Measurements from ENCODE around the gene SCYGR8.
"Not testable (repeated sequence)": the region's sequence is repeated elsewhere in the genome, so short reads cannot be mapped to it uniquely, and the experiment has no call there.

Gene SCYGR8

GRCh38 chr2:227728035-227728434 is 17.7 kb upstream of the SCYGR8 start, which contains the start of gene SCYGR7:
Gene SCYGR7, plus strand, starts transcription at chr2:227728335. Its CDS starts 0 bp downstream, at chr2:227728335.
- Mint-ChIP-seq H3K4me3 (no peak within 1 kb of the TSS), H3K4me1 (ENCODE audit: low read depth) (no peaks in the 10 kb centered on the region), H3K27me3 (peaks cover 13% of the 10 kb centered on the region), H3K36me3 (ENCODE audit: low read depth) (no peaks in the 10 kb centered on the region), H3K27ac (no peak within 1 kb of the TSS), H3K9me3 (no peaks in the 10 kb centered on the region)

DNA sequence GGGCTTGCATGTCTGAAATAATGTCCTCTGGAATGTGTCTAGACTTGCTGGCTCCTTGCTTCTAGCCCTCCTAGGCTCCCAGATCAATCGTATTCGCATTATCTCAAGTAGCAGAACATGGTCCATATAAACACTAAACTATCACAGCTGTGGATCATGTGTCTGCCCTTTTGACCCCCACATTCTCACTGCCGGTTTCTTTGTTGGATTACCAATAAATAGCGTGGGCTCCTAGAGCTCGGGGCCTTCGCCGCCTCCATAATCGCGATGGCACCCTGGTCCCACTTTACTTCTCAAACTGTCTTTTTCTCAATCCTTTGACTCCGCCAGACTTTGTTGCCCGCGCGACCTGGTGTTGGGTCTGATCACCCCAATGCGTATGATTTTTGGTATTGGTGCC is 6.3 kb upstream of the SCYGR8 start:
- Mint-ChIP-seq H3K27ac (no peak overlapping the region), H3K9me3 (no peaks in the 10 kb centered on the region)

DNA sequence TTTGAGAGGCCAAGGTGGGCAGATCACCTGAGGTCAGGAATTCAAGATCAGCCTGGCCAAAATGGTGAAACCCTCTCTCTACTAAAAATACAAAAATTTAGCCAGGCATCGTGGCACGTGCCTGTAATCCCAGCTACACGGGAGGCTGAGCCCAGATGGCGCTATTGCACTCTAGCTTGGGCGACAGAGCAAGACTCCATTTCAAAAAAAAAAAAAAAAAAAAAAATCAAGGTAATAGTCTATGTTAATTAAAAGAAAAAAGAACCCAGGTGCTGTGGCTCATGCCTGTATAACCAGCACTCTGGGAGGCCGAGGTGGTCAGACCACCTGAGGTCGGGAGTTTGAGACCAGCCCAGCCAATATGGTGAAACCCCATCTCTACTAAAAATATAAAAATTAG is 5.0 kb upstream of the SCYGR8 start:
- not testable (repeated sequence) for H3K27ac Mint-ChIP-seq; H3K9me3 Mint-ChIP-seq; H3K4me1 Mint-ChIP-seq (ENCODE audit: low read depth); H3K36me3 Mint-ChIP-seq (ENCODE audit: low read depth); H3K4me3 Mint-ChIP-seq; H3K27me3 Mint-ChIP-seq

More for the DNA sequence above, 6.3 kb upstream of the SCYGR8 start:
- Mint-ChIP-seq H3K36me3 (ENCODE audit: low read depth) (no peaks in the 10 kb centered on the region), H3K27me3 (peaks cover 7% of the 10 kb centered on the region), H3K4me3 (no peak overlapping the region), H3K4me1 (ENCODE audit: low read depth) (no peaks in the 10 kb centered on the region)

DNA sequence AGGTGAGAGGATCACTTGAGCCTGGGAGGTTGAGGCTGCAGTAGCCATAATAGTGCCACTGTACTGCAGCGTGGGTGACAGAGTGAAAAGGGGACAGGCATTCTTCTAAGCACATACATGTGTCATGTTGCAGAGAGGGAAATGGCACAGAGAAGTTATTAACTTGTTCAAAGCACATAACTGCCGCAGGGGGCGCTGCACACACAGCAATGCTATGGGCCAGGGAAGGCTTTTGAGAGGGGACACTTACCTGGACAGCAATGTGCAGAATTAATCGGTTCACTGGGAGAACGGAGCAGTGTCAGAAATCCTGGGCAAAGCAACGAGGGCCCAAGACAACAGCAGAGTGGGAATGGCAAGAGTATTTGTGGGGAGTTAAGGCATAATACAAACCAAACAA is 2.4 kb downstream of the SCYGR8 start:
- no peak overlapping the region for H3K4me3 Mint-ChIP-seq
- H3K27me3 Mint-ChIP-seq = peaks cover 4% of the 10 kb centered on the region
- H3K36me3 Mint-ChIP-seq (ENCODE audit: low read depth) = no peaks in the 10 kb centered on the region
- no peak overlapping the region for H3K27ac Mint-ChIP-seq
- H3K9me3 Mint-ChIP-seq = no peaks in the 10 kb centered on the region
- no peaks in the 10 kb centered on the region for H3K4me1 Mint-ChIP-seq (ENCODE audit: low read depth)

DNA sequence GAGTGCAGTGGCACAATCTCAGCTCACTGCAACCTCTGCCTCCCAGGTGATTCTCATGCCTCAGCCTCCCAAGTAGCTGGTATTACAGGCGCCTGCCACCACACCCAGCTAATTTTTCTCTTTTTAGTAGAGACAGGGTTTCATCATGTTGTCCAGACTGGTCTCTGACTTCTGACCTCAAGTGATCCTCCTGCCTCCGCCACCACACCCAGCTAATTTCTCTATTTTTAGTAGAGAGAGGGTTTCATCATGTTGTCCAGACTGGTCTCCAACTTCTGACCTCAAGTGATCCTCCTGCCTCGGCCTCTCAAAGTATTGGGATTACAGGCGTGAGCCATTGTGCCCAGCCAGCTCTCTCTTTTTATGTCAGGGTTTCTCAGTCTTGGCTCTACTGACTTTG is 10.6 kb downstream of the SCYGR8 start:
- not testable (repeated sequence) for H3K27me3 Mint-ChIP-seq; H3K36me3 Mint-ChIP-seq (ENCODE audit: low read depth); H3K4me3 Mint-ChIP-seq; H3K4me1 Mint-ChIP-seq (ENCODE audit: low read depth); H3K9me3 Mint-ChIP-seq; H3K27ac Mint-ChIP-seq

- H3K36me3 Mint-ChIP-seq (ENCODE audit: low read depth) = no peaks in the 10 kb centered on the region
- no peak overlapping the region for H3K4me3 Mint-ChIP-seq
- peaks cover 5% of the 10 kb centered on the region for H3K27me3 Mint-ChIP-seq
- H3K4me1 Mint-ChIP-seq (ENCODE audit: low read depth) = no peaks in the 10 kb centered on the region
- no peaks in the 10 kb centered on the region for H3K9me3 Mint-ChIP-seq
- no peak overlapping the region for H3K27ac Mint-ChIP-seq
These were observed 13.9 kb downstream of the SCYGR8 start for GRCh38 chr2:227759411-227760118.

DNA sequence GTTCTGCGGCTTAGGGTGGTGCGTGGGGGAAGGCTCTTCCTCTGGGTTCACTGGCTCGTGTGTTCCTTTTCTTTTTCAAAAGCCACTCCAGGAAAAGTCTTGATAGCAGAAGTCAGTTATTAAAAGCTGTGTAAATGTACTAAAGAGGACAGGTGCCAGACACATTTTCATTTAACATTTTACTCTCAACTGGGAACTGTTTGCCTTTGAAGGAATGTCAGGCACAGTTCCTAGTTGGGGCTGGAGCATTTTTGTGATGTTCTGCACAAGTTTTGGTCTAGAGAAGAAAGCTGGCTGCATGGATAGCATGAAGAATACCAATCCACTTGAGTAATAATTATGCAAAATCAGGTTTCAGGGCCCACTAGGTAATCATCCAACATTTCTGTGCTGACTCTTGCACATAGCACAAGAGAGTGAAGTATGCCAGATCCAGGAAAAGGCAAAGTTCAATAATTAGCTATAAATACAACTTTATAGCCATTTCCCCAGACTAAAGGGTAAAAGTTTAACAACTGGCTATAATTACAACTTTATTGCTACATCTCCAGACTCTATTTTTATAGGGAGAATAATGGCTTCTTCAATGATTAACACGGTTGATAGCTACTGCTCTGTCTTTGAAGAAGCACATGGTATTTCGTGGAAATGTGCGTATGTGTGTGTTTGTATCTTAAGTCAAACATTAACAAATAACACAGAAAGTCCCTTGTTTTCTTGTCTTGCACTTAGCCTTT is 16.2 kb downstream of the SCYGR8 start:
- Mint-ChIP-seq H3K27me3 (no peaks in the 10 kb centered on the region), H3K9me3 (no peaks in the 10 kb centered on the region), H3K4me3 (no peak overlapping the region), H3K4me1 (ENCODE audit: low read depth) (no peaks in the 10 kb centered on the region), H3K36me3 (ENCODE audit: low read depth) (no peaks in the 10 kb centered on the region), H3K27ac (no peak overlapping the region)

- H3K9me3 Mint-ChIP-seq = no peaks in the 10 kb centered on the region
- no peaks in the 10 kb centered on the region for H3K27me3 Mint-ChIP-seq
- no peak overlapping the region for H3K4me3 Mint-ChIP-seq
- H3K4me1 Mint-ChIP-seq (ENCODE audit: low read depth) = no peaks in the 10 kb centered on the region
- H3K27ac Mint-ChIP-seq = no peak overlapping the region
- no peaks in the 10 kb centered on the region for H3K36me3 Mint-ChIP-seq (ENCODE audit: low read depth)
These were observed 20.2 kb downstream of the SCYGR8 start for GRCh38 chr2:227765788-227766372.

- Mint-ChIP-seq H3K4me3 (no peak overlapping the region), H3K27ac (no peak overlapping the region)
These were observed 20.7 kb downstream of the SCYGR8 start for GRCh38 chr2:227766373-227766883.

DNA sequence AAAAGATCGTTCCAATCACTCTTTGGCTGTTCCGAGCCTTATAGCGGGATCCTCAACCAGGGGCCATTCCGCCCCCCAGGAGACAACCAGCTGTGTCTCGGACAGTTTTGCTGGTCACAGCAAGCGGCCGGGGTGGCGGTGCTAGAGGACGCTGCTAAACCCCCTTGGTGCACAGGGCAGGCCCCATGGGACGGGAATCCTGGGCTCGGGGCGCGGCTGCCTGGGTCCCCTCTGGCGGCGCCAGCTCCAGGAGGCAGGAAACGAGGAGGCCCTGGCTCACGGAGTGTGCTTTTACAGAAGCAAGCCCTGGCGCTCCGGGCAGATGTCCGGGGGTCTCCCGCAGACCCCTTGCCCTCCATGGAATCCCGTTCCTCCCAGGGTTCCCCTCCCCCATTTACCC is 22.1 kb downstream of the SCYGR8 start:
- Mint-ChIP-seq H3K27me3 (no peaks in the 10 kb centered on the region), H3K4me3 (no peak overlapping the region), H3K9me3 (no peaks in the 10 kb centered on the region), H3K36me3 (ENCODE audit: low read depth) (no peaks in the 10 kb centered on the region), H3K27ac (no peak overlapping the region), H3K4me1 (ENCODE audit: low read depth) (no peaks in the 10 kb centered on the region)

More at GRCh38 chr2:227766373-227766883, 20.7 kb downstream of the SCYGR8 start:
- H3K9me3 Mint-ChIP-seq = no peaks in the 10 kb centered on the region
- no peaks in the 10 kb centered on the region for H3K36me3 Mint-ChIP-seq (ENCODE audit: low read depth)
- H3K27me3 Mint-ChIP-seq = no peaks in the 10 kb centered on the region
- H3K4me1 Mint-ChIP-seq (ENCODE audit: low read depth) = no peaks in the 10 kb centered on the region

- no peaks in the 10 kb centered on the region for H3K36me3 Mint-ChIP-seq (ENCODE audit: low read depth)
- peaks cover 29% of the 10 kb centered on the region for H3K4me1 Mint-ChIP-seq (ENCODE audit: low read depth)
- H3K9me3 Mint-ChIP-seq = no peaks in the 10 kb centered on the region
- no peaks in the 10 kb centered on the region for H3K27me3 Mint-ChIP-seq
- no peak overlapping the region for H3K27ac Mint-ChIP-seq
- no peak overlapping the region for H3K4me3 Mint-ChIP-seq
These were observed 26.5 kb downstream of the SCYGR8 start for GRCh38 chr2:227772197-227772661.

- H3K27me3 Mint-ChIP-seq = no peaks in the 10 kb centered on the region
- H3K4me3 Mint-ChIP-seq = no peak overlapping the region
- H3K27ac Mint-ChIP-seq = no peak overlapping the region
- peaks cover 29% of the 10 kb centered on the region for H3K4me1 Mint-ChIP-seq (ENCODE audit: low read depth)
- H3K36me3 Mint-ChIP-seq (ENCODE audit: low read depth) = no peaks in the 10 kb centered on the region
- H3K9me3 Mint-ChIP-seq = no peaks in the 10 kb centered on the region
These were observed 27.2 kb downstream of the SCYGR8 start for GRCh38 chr2:227772932-227773331.

DNA sequence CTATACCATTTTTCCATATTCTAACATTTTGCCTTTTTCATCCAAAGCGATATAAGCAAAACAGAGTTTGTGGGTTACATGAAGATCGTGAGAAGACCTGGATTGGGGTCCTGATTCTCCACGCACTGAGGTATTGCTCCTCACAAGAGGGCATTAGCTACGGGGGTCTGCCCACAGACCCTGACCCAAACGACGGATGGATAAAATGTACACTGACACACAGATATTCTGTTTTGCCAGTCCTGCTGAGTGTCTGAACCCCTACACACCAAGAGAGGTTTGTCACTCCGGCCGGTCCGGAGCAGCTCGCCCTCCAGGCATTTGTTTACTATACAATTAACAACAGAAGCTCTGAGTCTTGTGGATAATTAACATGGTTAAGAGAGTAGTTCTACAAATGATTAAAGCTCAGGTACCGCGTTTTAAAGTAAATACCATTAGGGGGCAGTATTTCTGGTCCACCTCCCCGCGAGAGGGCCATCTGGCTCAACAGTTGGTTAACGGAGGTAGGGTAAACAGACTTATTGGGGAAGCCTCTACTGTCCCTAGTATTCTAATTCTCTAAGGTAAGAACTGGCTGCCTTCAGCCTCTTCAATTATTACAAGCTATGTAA is 28.4 kb downstream of the SCYGR8 start:
- Mint-ChIP-seq H3K4me1 (ENCODE audit: low read depth) (peaks cover 29% of the 10 kb centered on the region), H3K9me3 (no peaks in the 10 kb centered on the region), H3K4me3 (no peak overlapping the region), H3K27ac (peak overlapping the region; percentile 73), H3K27me3 (no peaks in the 10 kb centered on the region), H3K36me3 (ENCODE audit: low read depth) (no peaks in the 10 kb centered on the region)

- Mint-ChIP-seq H3K36me3 (ENCODE audit: low read depth) (no peaks in the 10 kb centered on the region), H3K4me1 (ENCODE audit: low read depth) (peaks cover 29% of the 10 kb centered on the region), H3K4me3 (peak overlapping the region; percentile 28), H3K27me3 (no peaks in the 10 kb centered on the region), H3K9me3 (no peaks in the 10 kb centered on the region), H3K27ac (peak overlapping the region; percentile 73)
These were observed 29.5 kb downstream of the SCYGR8 start for GRCh38 chr2:227774895-227775842.
